Hepatocyte (in vitro differentiated cells): Measurements from ENCODE around the gene ITPK1. TPM values are rescaled to one million over a fixed set of nuclear protein-coding genes. Genes with fewer than 3 reads are reported as not detected.
"Not testable (repeated sequence)": the region's sequence is repeated elsewhere in the genome, so short reads cannot be mapped to it uniquely, and the experiment has no call there.

Experiments
- DNase-seq: peaks from one replicate; pipeline ENCODE4 v3.0.0-alpha.2; 2016; ENCODE audit warnings: low spot score
- H2AFZ ChIP-seq: fragments of 200-600 bp; sonication (generic); 2 replicates; pipeline ENCODE4 v1.6.0; 2016; ENCODE audit warnings: antibody characterized with exemption, mild to moderate bottlenecking
- H3K27ac ChIP-seq: fragments of 200-600 bp; sonication (generic); 2 replicates; pipeline ENCODE4 v1.5.1; 2016; ENCODE audit warnings: mild to moderate bottlenecking
- H3K27me3 ChIP-seq: fragments of 200-600 bp; sonication (generic); 2 replicates; pipeline ENCODE4 v1.6.1; 2016
- H3K36me3 ChIP-seq: fragments of 200-600 bp; sonication (generic); replicated peaks from 2 replicates; pipeline ENCODE4 v1.5.1; 2016; ENCODE audit warnings: low read depth; ENCODE audit not compliant: insufficient read depth
- H3K4me1 ChIP-seq: fragments of 200-600 bp; sonication (generic); 2 replicates; pipeline ENCODE4 v1.5.1; 2016; ENCODE audit warnings: mild to moderate bottlenecking, moderate library complexity; ENCODE audit not compliant: insufficient read depth
- H3K4me2 ChIP-seq: fragments of 200-600 bp; sonication (generic); 2 replicates; pipeline ENCODE4 v1.6.0; 2016
- H3K4me3 ChIP-seq: fragments of 200-600 bp; sonication (generic); 2 replicates; pipeline ENCODE4 v1.5.1; 2016; ENCODE audit warnings: mild to moderate bottlenecking
- H3K79me2 ChIP-seq: fragments of 200-600 bp; sonication (generic); 2 replicates; pipeline ENCODE4 v1.6.0; 2017; ENCODE audit warnings: mild to moderate bottlenecking
- H3K9me2 ChIP-seq: fragments of 200-600 bp; sonication (generic); replicated peaks from 2 replicates; pipeline ENCODE4 v1.6.0; 2017; ENCODE audit warnings: mild to moderate bottlenecking; ENCODE audit not compliant: insufficient read depth
- H3K9me3 ChIP-seq: fragments of 200-600 bp; sonication (generic); 2 replicates; pipeline ENCODE4 v1.5.1; 2016; ENCODE audit warnings: low read depth, mild to moderate bottlenecking
- H4K20me1 ChIP-seq: fragments of 200-600 bp; sonication (generic); 2 replicates; pipeline ENCODE4 v1.6.0; 2016; ENCODE audit warnings: mild to moderate bottlenecking; ENCODE audit not compliant: insufficient read depth, poor library complexity, severe bottlenecking
- EZH2 ChIP-seq: fragments of 200-600 bp; sonication (generic); IDR thresholded peaks from 2 replicates; pipeline ENCODE4 v1.6.1; 2016; ENCODE audit warnings: antibody characterized with exemption, mild to moderate bottlenecking, borderline replicate concordance
- EZH2phosphoT487 ChIP-seq: fragments of 200-600 bp; sonication (generic); IDR thresholded peaks from one replicate; pipeline ENCODE4 v1.6.1; 2018; ENCODE audit warnings: antibody characterized with exemption, mild to moderate bottlenecking, low read depth, moderate library complexity; ENCODE audit not compliant: unreplicated experiment, severe bottlenecking
- WGBS: methylation state at CpG from one replicate; pipeline ENCODE4 v1.1.6; 2016; ENCODE audit warnings: low lambda C conversion rate; ENCODE audit errors: missing lambda C conversion rate; 5-methylcytosine and 5-hydroxymethylcytosine counted together
- polyA plus RNA-seq: library from polyadenylated mRNA; unstranded; fragments of >200 nt; fragmentation: Nextera tagmentation; extraction: Ambion mirVana; gene quantifications from 2 replicates; pipeline ENCODE4 v1.2.1, GENCODE V29; 2016
- total RNA-seq: library from RNA; depleted of rRNA; stranded (reverse); fragments of >200 nt; gene quantifications from 2 replicates; pipeline ENCODE4 v1.2.3, GENCODE V29; 2014
- TF ChIP-seq, protein P1 (sequence below): fragments of 200-600 bp; sonication (generic); IDR thresholded peaks from 2 replicates; pipeline ENCODE4 v1.5.1; 2016; ENCODE audit warnings: antibody characterized with exemption, mild to moderate bottlenecking; ENCODE audit not compliant: poor library complexity

The ITPK1 gene
- total and polyA plus RNA-seq, 2 experiments from 2014 or later, result 49.8 to 66.7 TPM

DNA sequence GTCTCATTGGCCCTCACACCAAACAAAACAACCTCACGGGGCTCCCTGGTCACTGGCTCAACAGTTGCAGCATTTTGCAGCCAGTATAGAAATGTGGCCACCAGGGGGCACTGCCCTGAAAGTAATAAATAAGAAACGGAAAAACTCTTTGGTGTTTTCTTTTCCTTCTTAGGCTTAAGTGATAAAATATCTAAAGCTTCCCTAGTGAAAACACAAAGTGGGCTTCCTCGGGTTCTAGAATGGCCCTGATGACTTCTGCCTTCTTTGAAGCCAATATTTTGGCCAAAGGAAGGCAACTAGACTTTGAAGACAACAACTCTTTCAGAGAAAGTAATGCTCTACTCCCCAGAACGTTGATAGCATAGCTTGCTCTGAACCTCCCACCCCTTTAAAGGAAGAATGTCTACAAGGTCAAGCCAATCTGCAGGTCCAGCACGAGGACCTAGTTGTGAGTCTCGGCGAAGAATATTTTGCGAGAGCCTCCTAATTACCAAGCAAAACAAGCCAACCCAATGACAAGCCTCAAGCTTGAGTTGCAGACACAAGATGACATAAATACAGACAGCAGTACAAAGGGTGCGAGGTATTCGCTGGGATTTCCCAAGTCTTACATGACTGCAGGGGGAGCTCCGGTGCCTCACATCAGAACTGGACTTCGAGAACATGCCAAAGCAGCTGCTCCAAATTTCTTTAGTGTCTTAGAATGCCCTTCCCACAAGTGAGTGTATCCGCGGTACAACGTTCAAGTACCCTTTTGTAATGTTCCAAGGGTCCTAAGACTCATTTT lies 2.6 kb downstream of the ITPK1 start:
- TF ChIP-seq EZH2phosphoT487, result no peak
- TF ChIP-seq, protein P1, sequence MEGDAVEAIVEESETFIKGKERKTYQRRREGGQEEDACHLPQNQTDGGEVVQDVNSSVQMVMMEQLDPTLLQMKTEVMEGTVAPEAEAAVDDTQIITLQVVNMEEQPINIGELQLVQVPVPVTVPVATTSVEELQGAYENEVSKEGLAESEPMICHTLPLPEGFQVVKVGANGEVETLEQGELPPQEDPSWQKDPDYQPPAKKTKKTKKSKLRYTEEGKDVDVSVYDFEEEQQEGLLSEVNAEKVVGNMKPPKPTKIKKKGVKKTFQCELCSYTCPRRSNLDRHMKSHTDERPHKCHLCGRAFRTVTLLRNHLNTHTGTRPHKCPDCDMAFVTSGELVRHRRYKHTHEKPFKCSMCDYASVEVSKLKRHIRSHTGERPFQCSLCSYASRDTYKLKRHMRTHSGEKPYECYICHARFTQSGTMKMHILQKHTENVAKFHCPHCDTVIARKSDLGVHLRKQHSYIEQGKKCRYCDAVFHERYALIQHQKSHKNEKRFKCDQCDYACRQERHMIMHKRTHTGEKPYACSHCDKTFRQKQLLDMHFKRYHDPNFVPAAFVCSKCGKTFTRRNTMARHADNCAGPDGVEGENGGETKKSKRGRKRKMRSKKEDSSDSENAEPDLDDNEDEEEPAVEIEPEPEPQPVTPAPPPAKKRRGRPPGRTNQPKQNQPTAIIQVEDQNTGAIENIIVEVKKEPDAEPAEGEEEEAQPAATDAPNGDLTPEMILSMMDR, result peak; percentile 74
- Histone ChIP-seq H4K20me1 (peaks cover 19% of the 10 kb centered on the region), H3K9me3 (no peaks in the 10 kb centered on the region), H3K27ac (peak overlapping the region; percentile 91), H3K79me2 (peaks cover 61% of the 10 kb centered on the region), H2AFZ (no peak overlapping the region), H3K27me3 (no peaks in the 10 kb centered on the region), H3K9me2 (no peaks in the 10 kb centered on the region), H3K4me3 (peak overlapping the region; percentile 80), H3K36me3 (no peaks in the 10 kb centered on the region), H3K4me2 (peak overlapping the region; percentile 69), H3K4me1 (peaks cover 18% of the 10 kb centered on the region)
- DNase-seq, result peak; percentile 93
- WGBS, result 23% methylated on average over 15 of the region's 15 CpGs

DNA sequence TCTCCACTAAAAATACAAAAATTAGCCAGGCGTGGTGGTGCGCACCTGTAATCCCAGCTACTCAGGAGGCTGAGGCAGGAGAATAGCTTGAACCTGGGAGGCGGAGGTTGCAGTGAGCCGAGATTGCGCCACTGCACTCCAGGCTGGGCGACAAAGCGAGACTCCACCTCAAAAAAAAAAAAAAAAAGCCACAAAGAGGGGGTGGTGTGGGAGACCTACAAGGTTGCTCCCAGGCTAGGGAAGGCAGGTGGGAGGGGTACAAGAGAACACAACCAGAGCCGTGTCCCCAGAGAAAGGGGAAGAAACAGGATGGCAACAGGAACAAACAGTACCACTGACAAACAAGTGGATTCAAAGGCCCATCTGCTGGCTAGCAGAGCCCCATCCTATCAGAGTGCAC lies 4.2 kb downstream of the ITPK1 start:
- Histone ChIP-seq H3K79me2 (peaks cover 77% of the 10 kb centered on the region), H4K20me1 (peaks cover 32% of the 10 kb centered on the region), H3K4me1 (peaks cover 13% of the 10 kb centered on the region)
- not testable (repeated sequence) for H3K4me3 ChIP-seq, H3K36me3 ChIP-seq, H2AFZ ChIP-seq, H3K9me2 ChIP-seq, H3K27me3 ChIP-seq, H3K4me2 ChIP-seq, H3K9me3 ChIP-seq, DNase-seq, H3K27ac ChIP-seq
- WGBS, result 96% methylated on average over 8 of the region's 8 CpGs

DNA sequence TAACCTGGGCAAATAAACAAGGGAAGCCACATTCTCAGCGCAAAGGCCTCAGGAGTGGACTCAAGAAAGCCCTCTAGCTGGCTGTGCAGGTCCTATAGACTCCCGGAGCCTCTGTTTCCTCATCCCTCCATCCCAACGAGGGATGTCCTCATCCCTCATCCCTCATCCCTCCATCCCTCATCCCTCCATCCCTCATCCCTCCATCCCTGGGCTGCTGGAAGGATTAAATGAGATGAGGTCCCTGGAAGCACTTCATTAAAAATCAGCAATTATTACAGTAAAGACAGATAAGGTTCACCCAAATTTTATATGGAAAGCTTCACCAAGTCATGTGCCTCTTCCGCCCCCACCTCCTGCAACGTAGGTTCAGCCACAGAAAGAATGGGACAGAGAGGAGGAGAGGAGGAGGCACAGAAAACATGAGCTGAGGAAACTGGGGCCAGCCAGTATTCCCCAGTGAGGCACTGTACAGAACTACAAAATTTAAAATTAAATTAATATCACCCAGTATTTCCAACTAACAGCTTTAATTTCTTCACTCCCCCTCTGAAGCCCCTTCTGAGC lies 4.8 kb downstream of the ITPK1 start:
- Histone ChIP-seq H3K4me3 (no peak overlapping the region), H3K36me3 (no peaks in the 10 kb centered on the region), H2AFZ (no peak overlapping the region), H3K9me2 (no peaks in the 10 kb centered on the region), H3K27ac (no peak overlapping the region), H3K27me3 (no peaks in the 10 kb centered on the region), H4K20me1 (peaks cover 37% of the 10 kb centered on the region), H3K4me1 (peaks cover 14% of the 10 kb centered on the region), H3K4me2 (no peak overlapping the region), H3K9me3 (no peaks in the 10 kb centered on the region), H3K79me2 (peaks cover 83% of the 10 kb centered on the region)
- DNase-seq, result no peak
- 84% methylated on average over 5 of the region's 5 CpGs for WGBS
- TF ChIP-seq EZH2phosphoT487 (no peak), EZH2 (no peak)
- TF ChIP-seq, protein P1, result no peak

DNA sequence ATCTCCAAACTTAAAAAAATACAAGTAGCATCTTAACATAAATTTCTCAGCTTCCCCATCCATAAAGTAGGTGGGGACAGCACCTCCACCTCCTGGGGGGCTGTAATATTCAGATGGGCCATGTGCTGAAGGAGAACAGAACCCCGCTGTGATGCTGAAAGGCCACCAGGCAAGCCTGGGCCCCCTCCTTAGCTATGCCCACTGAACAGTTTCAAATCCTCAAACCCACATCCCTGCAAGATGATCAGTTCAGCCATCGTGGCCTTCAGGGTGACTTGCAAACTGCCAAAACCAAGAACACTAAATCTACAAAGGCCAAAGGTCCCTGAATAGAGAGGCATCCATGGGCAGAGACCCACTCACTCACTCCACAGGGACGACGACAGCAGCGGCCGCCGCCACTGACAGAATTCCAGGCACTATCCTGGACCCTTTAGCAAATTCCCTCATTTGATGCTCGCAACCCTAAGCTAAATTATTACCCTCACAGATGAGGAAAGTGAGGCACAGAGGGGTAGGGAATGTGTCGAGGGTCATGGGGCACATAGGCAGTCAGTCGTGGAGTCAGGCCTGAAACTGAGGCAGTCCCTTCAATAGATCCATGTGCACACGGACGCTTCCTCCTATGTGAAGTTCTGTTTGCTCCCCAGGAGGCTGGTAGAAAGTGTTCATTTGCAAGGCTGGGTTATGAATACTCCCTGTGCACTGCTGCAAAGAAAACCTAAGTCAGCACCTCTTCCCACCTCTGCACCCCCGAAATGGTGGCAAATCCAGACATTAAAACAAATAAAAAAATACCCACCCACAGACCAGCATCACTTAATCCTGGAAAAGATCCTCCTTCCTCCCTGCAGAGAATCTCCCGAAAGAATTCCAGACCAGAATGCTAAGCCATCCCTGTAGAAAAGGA lies 5.9 kb downstream of the ITPK1 start:
- H3K36me3 ChIP-seq, result no peaks in the 10 kb centered on the region
- WGBS, result 89% methylated on average over 14 of the region's 14 CpGs
- DNase-seq, result no peak
- H3K4me2 ChIP-seq, result no peak overlapping the region
- peaks cover 37% of the 10 kb centered on the region for H4K20me1 ChIP-seq
- TF ChIP-seq, protein P1, result no peak
- TF ChIP-seq EZH2 (no peak), EZH2phosphoT487 (no peak)
- H2AFZ ChIP-seq, result no peak overlapping the region
- H3K27ac ChIP-seq, result no peak overlapping the region
- H3K4me3 ChIP-seq, result no peak overlapping the region
- peaks cover 92% of the 10 kb centered on the region for H3K79me2 ChIP-seq
- H3K4me1 ChIP-seq, result peaks cover 16% of the 10 kb centered on the region
- H3K27me3 ChIP-seq, result no peaks in the 10 kb centered on the region
- H3K9me2 ChIP-seq, result no peaks in the 10 kb centered on the region
- no peaks in the 10 kb centered on the region for H3K9me3 ChIP-seq
